Spleen (tissue), 13 donors: ENCODE data around the gene IDH2. TPM values are rescaled to one million over a fixed set of nuclear protein-coding genes. Genes with fewer than 3 reads are reported as not detected.
"Not testable (repeated sequence)": the region's sequence is repeated elsewhere in the genome, so short reads cannot be mapped to it uniquely, and the experiment has no call there.

Experiments used
- DNase-seq: peaks from one replicate; pipeline ENCODE4 v3.0.0-alpha.2; 2020
- H3K27ac ChIP-seq, 8 donors: fragments of 200-600 bp; sonication (generic) in 7 of 8; 1 replicate in 4 of 8; 2 replicates in 4 of 8; pipeline versions ENCODE4 v1.5.0 to v1.8.0; 2016 to 2021; ENCODE audit warnings: inconsistent platforms in 4 of 8, mild to moderate bottlenecking in 4 of 8, moderate library complexity in 1 of 8
- H3K27me3 ChIP-seq, 7 donors: fragments of 200-600 bp; sonication (generic) in 6 of 7; replicated peaks in 1 of 7; 1 replicate in 4 of 7; 2 replicates in 3 of 7; pipeline versions ENCODE4 v1.5.0 to v1.8.0; 2016 to 2021; ENCODE audit warnings: inconsistent platforms in 3 of 7, mild to moderate bottlenecking in 1 of 7
- H3K36me3 ChIP-seq, 6 donors: fragments of 200-600 bp; sonication (generic) in 5 of 6; 1 replicate in 4 of 6; 2 replicates in 2 of 6; pipeline versions ENCODE4 v1.5.0 to v1.8.0; 2016 to 2021; ENCODE audit warnings: inconsistent platforms in 2 of 6
- H3K4me1 ChIP-seq, 6 donors: fragments of 200-600 bp; sonication (generic) in 5 of 6; 1 replicate in 3 of 6; 2 replicates in 3 of 6; pipeline versions ENCODE4 v1.5.0 to v1.8.0; 2016 to 2021; ENCODE audit warnings: inconsistent platforms in 3 of 6
- H3K4me3 ChIP-seq, 8 donors: fragments of 200-600 bp; sonication (generic) in 7 of 8; 1 replicate in 4 of 8; 2 replicates in 4 of 8; pipeline versions ENCODE4 v1.5.0 to v1.8.0; 2016 to 2021; ENCODE audit warnings: inconsistent platforms in 4 of 8, mild to moderate bottlenecking in 4 of 8, moderate library complexity in 2 of 8
- H3K9me3 ChIP-seq, 8 donors: fragments of 200-600 bp; sonication (generic) in 7 of 8; 1 replicate in 4 of 8; 2 replicates in 4 of 8; pipeline versions ENCODE4 v1.5.0 to v1.8.0; 2016 to 2021; ENCODE audit warnings: inconsistent platforms in 4 of 8
- CTCF ChIP-seq, 11 experiments: fragments of 200-600 bp in 7 of 11; fragments of 450-650 bp in 4 of 11; sonication (generic) in 4 of 11; IDR thresholded peaks in 8 of 11; conservative IDR thresholded peaks in 3 of 11; 1 replicate in 7 of 11; 2 replicates in 4 of 11; pipeline versions ENCODE4 v1.4.0 to v1.8.0; 2016 to 2021; ENCODE audit warnings: antibody characterized with exemption in 11 of 11, inconsistent platforms in 4 of 11, mild to moderate bottlenecking in 1 of 11
- POLR2A ChIP-seq, 3 donors: fragments of 450-650 bp; IDR thresholded peaks; one replicate each; pipeline ENCODE4 v1.5.1; 2017; ENCODE audit warnings: antibody characterized with exemption in 3 of 3, mild to moderate bottlenecking in 1 of 3
- POLR2AphosphoS5 ChIP-seq, 3 donors: sonication (generic); formaldehyde crosslinking; IDR thresholded peaks; one replicate each; pipeline ENCODE4 v1.5.1; 2017; ENCODE audit warnings: antibody characterized with exemption in 3 of 3
- WGBS, 5 donors: extraction: QIAGEN DNeasy Blood & Tissue Kit in 3 of 5; methylation state at CpG; one replicate each; pipeline versions ENCODE4 v1.1.5 to v1.1.7; 2013 to 2018; 5-methylcytosine and 5-hydroxymethylcytosine counted together
- intact Hi-C: fragments of 100-400 bp; cut with DNase I; formaldehyde crosslinking; loops from one replicate; pipeline ENCODE4 v1.15.0; 2023; ENCODE audit warnings: low total_unique reads
- long read RNA-seq, 2 donors: transcript quantifications; one replicate each; lab custom pipeline, GENCODE V29; 2026
- polyA plus RNA-seq, 3 donors: library from polyadenylated mRNA; stranded (reverse); fragments of 200-250 nt; gene quantifications; one replicate each; pipeline ENCODE4 v1.2.1, GENCODE V29; 2013
- total RNA-seq, 7 donors: library from RNA; depleted of rRNA in 3 of 7; stranded (reverse); fragments of >200 nt in 3 of 7; fragmentation: NEBNext Ultra II Directional in 4 of 7; extraction: Animal tissue kit (Norgen Biotek cat#: 25700) in 4 of 7; gene quantifications; one replicate each; pipeline versions ENCODE4 v1.1.0 to v1.2.1, GENCODE V29; 2016 to 2021
- donor health status: healthy with polysubstance abuse.
- donor health status: DM: no; HTN: no; CAD: no; lungs with moderate emphysema.
- donor health status: DM: no; HTN: no; CAD: no.
- donor health status: Bipolar disorder and iron deficiency.
- donor health status: healthy.
- donor health status: DM: no; HTN: no; CAD: no.
- donor health status: DM: yes; HTN: yes; CAD: no.

Gene IDH2
- total RNA-seq, result 10 to 100 TPM; 42.8 to 70.9 (median 52.5) TPM
- 10 to 100 TPM; 36.4 to 57.8 (median 53.5) TPM for polyA plus RNA-seq
- long read RNA-seq, donor 1, transcript IDH2-201 (11 exons, 2,694 nt), result major isoform, 31 of 38 reads
- long read RNA-seq, donor 1, partial matches to known transcripts, result 5 of 38 reads
- long read RNA-seq, donor 1, other reads (novel, unspliced or antisense), result 0 of 38 reads
- long read RNA-seq, donor 2, transcript IDH2-201 (11 exons, 2,694 nt), result major isoform, 38 of 38 reads
- long read RNA-seq, donor 2, partial matches to known transcripts, result 0 of 38 reads
- long read RNA-seq, donor 2, other reads (novel, unspliced or antisense), result 0 of 38 reads

GRCh38 chr15:90101969-90102890 is at the start of gene IDH2:
Gene IDH2, minus strand, starts transcription at chr15:90102468. Its CDS starts 78 bp downstream, at chr15:90102390.
- peak; percentile 96 for DNase-seq
- intact Hi-C loops, result no loop called here
- 0% methylated on average over 2 to 104 of the region's 104 CpGs for WGBS, 5 donors
- H3K36me3 ChIP-seq, result no peaks in the 10 kb centered on the region
- peaks cover 31 to 58% (median 51%) of the 10 kb centered on the region in 6 donors for H3K4me1 ChIP-seq
- H3K4me3 ChIP-seq, result peak within 1 kb of the TSS; percentile 85 to 98 (median 92)
- H3K27me3 ChIP-seq, result no peaks in the 10 kb centered on the region
- H3K27ac ChIP-seq, result peak within 1 kb of the TSS; percentile 85 to 96 (median 94)
- H3K9me3 ChIP-seq, result no peaks in the 10 kb centered on the region
- peak; percentile 73 to 87 (median 81) for TF ChIP-seq POLR2AphosphoS5 (IDR thresholded peaks at IDR 0.05)
- no peak for TF ChIP-seq POLR2A (IDR thresholded peaks at IDR 0.05)
- TF ChIP-seq CTCF (IDR thresholded peaks at IDR 0.05 in 8 of 11, conservative IDR thresholded peaks at IDR 0.05 in 3 of 11), result peak in 3 of 11 experiments; percentile 5 to 25 (median 7)

- intact Hi-C loops, H3K4me1 ChIP-seq, DNase-seq, H3K27me3 ChIP-seq, H3K4me3 ChIP-seq, H3K27ac ChIP-seq, H3K9me3 ChIP-seq, H3K36me3 ChIP-seq: not testable (repeated sequence)
- WGBS, 5 donors, result 93 to 96% (median 95%) methylated on average over 10 of the region's 10 CpGs
These were observed 48.3 kb upstream of the IDH2 start for GRCh38 chr15:90150551-90150950.

GRCh38 chr15:90149609-90150340 is 47.5 kb upstream of the IDH2 start:
- WGBS, 5 donors, result 90 to 98% (median 93%) methylated on average over 13 to 14 of the region's 14 CpGs
- TF ChIP-seq POLR2AphosphoS5 (IDR thresholded peaks at IDR 0.05), result no peak
- TF ChIP-seq POLR2A (IDR thresholded peaks at IDR 0.05), result no peak
- TF ChIP-seq CTCF (IDR thresholded peaks at IDR 0.05 in 8 of 11, conservative IDR thresholded peaks at IDR 0.05 in 3 of 11), result no peak
- no peak overlapping the region for H3K27ac ChIP-seq
- H3K36me3 ChIP-seq, result no peaks in the 10 kb centered on the region
- no peak for DNase-seq
- intact Hi-C loops, result no loop called here
- H3K27me3 ChIP-seq, result no peaks in the 10 kb centered on the region
- H3K4me3 ChIP-seq, result no peak overlapping the region
- peaks cover 0 to 3% (median 0%) of the 10 kb centered on the region in 6 donors for H3K4me1 ChIP-seq
- no peaks in the 10 kb centered on the region for H3K9me3 ChIP-seq

- H3K36me3 ChIP-seq, H3K9me3 ChIP-seq, H3K27ac ChIP-seq, DNase-seq, H3K27me3 ChIP-seq, H3K4me3 ChIP-seq, intact Hi-C loops: not testable (repeated sequence)
- peaks cover 0 to 16% (median 10%) of the 10 kb centered on the region in 6 donors for H3K4me1 ChIP-seq
- WGBS, 5 donors, result 84 to 89% (median 87%) methylated on average over 7 of the region's 7 CpGs
These were observed 44.0 kb upstream of the IDH2 start for GRCh38 chr15:90146198-90146761.
